GM12873 (cell line): ENCODE measurements around the gene TF.

Experiments
- TF ChIP-seq, protein P1 (sequence below): IDR thresholded peaks from 2 replicates; pipeline ENCODE4 v1.5.1; 2012; ENCODE audit warnings: low read depth, mild to moderate bottlenecking, moderate library complexity, low read length, control low read depth; ENCODE audit not compliant: insufficient read depth; ENCODE audit errors: missing control alignments

TF gene

DNA sequence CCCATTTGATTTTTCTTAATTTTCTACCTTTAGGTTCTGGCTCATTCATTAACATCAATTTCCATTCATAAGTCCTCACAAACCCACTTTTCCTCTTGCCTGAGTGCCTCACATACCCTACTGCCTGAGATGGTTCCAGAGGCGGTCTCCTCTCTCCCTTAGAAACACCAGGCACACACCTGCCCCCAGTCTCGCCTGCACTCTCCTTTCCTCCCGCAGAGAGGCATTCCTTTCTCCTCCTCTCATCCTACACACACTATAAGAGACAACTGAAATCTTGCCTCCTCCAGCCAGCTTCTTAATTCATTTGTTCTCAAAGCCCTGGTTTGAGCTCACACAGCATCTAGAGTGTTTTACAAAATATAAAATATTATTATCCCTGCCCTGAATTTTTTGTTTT lies 27.5 kb downstream of the TF start:
- TF ChIP-seq, protein P1, sequence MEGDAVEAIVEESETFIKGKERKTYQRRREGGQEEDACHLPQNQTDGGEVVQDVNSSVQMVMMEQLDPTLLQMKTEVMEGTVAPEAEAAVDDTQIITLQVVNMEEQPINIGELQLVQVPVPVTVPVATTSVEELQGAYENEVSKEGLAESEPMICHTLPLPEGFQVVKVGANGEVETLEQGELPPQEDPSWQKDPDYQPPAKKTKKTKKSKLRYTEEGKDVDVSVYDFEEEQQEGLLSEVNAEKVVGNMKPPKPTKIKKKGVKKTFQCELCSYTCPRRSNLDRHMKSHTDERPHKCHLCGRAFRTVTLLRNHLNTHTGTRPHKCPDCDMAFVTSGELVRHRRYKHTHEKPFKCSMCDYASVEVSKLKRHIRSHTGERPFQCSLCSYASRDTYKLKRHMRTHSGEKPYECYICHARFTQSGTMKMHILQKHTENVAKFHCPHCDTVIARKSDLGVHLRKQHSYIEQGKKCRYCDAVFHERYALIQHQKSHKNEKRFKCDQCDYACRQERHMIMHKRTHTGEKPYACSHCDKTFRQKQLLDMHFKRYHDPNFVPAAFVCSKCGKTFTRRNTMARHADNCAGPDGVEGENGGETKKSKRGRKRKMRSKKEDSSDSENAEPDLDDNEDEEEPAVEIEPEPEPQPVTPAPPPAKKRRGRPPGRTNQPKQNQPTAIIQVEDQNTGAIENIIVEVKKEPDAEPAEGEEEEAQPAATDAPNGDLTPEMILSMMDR: no peak

DNA sequence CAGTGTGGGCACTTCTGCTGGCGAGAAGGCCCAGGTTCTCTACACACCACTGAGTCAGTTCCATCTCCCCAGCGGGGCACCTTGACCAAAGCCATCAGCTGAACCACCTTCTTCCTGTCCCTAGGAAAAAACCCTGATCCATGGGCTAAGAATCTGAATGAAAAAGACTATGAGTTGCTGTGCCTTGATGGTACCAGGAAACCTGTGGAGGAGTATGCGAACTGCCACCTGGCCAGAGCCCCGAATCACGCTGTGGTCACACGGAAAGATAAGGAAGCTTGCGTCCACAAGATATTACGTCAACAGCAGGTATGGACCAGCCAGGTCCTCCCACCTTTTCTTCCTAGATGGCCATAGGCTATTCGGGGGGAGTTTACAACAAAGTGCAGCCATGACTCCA lies 29.1 kb downstream of the TF start:
- TF ChIP-seq, protein P1: no peak

- TF ChIP-seq, protein P1: no peak
These were observed 29.6 kb downstream of the TF start for GRCh38 chr3:133775835-133776234.

- TF ChIP-seq, protein P1: peak; percentile 11
These were observed 30.7 kb downstream of the TF start for GRCh38 chr3:133776794-133777438.

- TF ChIP-seq, protein P1: no peak
These were observed 31.8 kb downstream of the TF start for GRCh38 chr3:133777807-133778568.

- TF ChIP-seq, protein P1: no peak
These were observed 33.5 kb downstream of the TF start for GRCh38 chr3:133779626-133780203.

GRCh38 chr3:133781570-133781969 lies 35.4 kb downstream of the TF start:
- TF ChIP-seq, protein P1: no peak
